Measurements from ENCODE around the gene RPS23.

DNA sequence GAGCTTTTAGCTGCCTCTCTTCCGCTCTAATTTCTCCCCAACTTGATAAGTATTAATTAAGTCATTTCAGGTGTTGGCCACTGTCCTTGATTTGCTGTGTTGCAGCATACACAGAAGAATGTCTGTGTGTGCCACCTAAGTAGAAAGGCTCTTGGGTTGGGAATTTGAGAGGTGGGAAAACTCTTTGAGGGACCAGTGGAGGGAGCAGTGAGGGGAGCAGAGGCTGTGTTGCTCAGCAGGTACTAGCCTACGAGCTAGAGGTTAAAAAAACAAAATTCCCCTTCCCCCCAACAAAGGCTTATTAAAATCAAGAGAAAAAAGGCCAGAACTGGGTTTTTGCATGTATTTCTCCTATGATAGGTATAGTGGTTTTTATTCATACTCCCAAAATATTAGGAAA is 20.9 kb downstream of the RPS23 start:
- TF ChIP-seq, protein P1, sequence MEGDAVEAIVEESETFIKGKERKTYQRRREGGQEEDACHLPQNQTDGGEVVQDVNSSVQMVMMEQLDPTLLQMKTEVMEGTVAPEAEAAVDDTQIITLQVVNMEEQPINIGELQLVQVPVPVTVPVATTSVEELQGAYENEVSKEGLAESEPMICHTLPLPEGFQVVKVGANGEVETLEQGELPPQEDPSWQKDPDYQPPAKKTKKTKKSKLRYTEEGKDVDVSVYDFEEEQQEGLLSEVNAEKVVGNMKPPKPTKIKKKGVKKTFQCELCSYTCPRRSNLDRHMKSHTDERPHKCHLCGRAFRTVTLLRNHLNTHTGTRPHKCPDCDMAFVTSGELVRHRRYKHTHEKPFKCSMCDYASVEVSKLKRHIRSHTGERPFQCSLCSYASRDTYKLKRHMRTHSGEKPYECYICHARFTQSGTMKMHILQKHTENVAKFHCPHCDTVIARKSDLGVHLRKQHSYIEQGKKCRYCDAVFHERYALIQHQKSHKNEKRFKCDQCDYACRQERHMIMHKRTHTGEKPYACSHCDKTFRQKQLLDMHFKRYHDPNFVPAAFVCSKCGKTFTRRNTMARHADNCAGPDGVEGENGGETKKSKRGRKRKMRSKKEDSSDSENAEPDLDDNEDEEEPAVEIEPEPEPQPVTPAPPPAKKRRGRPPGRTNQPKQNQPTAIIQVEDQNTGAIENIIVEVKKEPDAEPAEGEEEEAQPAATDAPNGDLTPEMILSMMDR (IDR thresholded peaks at IDR 0.05): no peak
- TF ChIP-seq POLR2A (IDR thresholded peaks at IDR 0.05): no peak
